ENCODE results near the gene UBB. TPM values are rescaled to one million over a fixed set of nuclear protein-coding genes. Genes with fewer than 3 reads are reported as not detected.

UBB gene
- total RNA-seq, 3 donors from 2014 or later (not counting 1 experiment from before 2014, with no cell fraction given), result 1,492 to 1,665 (median 1,530) TPM

GRCh38 chr17:16425698-16426659, 45.1 kb downstream of the UBB start:
- H3K4me1 Mint-ChIP-seq, result peaks cover 2 to 20% of the 10 kb centered on the region in 2 donors
- no peak overlapping the region for H3K27ac Mint-ChIP-seq
- ATAC-seq (no peak), DNase-seq (no peak)
- no peaks in the 10 kb centered on the region for H3K4me1 ChIP-seq (ENCODE audit: control insufficient read depth, insufficient read depth, low read length)
- H3K36me3 ChIP-seq (ENCODE audit: control insufficient read depth, insufficient read depth, low read length), result peaks cover 68% of the 10 kb centered on the region
- H3K27me3 Mint-ChIP-seq (ENCODE audit: low read depth in 2 of 2), result no peaks in the 10 kb centered on the region
- 96% methylated on average over 20 of the region's 20 CpGs for WGBS (ENCODE audit: insufficient coverage)
- H3K9me3 ChIP-seq (ENCODE audit: control insufficient read depth, insufficient read depth, low read length), result no peaks in the 10 kb centered on the region
- no peaks in the 10 kb centered on the region for H3K27me3 ChIP-seq (ENCODE audit: control insufficient read depth, insufficient read depth, low read length)
- H3K9me3 Mint-ChIP-seq, result no peaks in the 10 kb centered on the region
- no peaks in the 10 kb centered on the region for H3K36me3 Mint-ChIP-seq
- TF ChIP-seq CTCF (IDR thresholded peaks at IDR 0.05), result no peak
- no peak overlapping the region for H3K27ac ChIP-seq (ENCODE audit: low read length)
- intact Hi-C loops (cut with micrococcal nuclease), result no loop called here
- no peak overlapping the region for H3K4me3 Mint-ChIP-seq
- no peak overlapping the region for H3K4me3 ChIP-seq (ENCODE audit: low read length)

GRCh38 chr17:16427020-16427419, 46.1 kb downstream of the UBB start:
- no peaks in the 10 kb centered on the region for H3K4me1 ChIP-seq (ENCODE audit: control insufficient read depth, insufficient read depth, low read length)
- H3K36me3 ChIP-seq (ENCODE audit: control insufficient read depth, insufficient read depth, low read length), result peaks cover 68% of the 10 kb centered on the region
- Mint-ChIP-seq H3K4me3 (no peak overlapping the region), H3K9me3 (no peaks in the 10 kb centered on the region), H3K27ac (no peak overlapping the region), H3K27me3 (ENCODE audit: low read depth in 2 of 2) (no peaks in the 10 kb centered on the region), H3K4me1 (peaks cover 0 to 20% of the 10 kb centered on the region in 2 donors), H3K36me3 (no peaks in the 10 kb centered on the region)
- intact Hi-C loops (cut with micrococcal nuclease), result no loop called here
- no peak for ATAC-seq
- no peaks in the 10 kb centered on the region for H3K9me3 ChIP-seq (ENCODE audit: control insufficient read depth, insufficient read depth, low read length)
- WGBS (ENCODE audit: insufficient coverage), result 100% methylated on average over 3 of the region's 3 CpGs
- no peak for DNase-seq
- TF ChIP-seq CTCF (IDR thresholded peaks at IDR 0.05), result no peak
- no peaks in the 10 kb centered on the region for H3K27me3 ChIP-seq (ENCODE audit: control insufficient read depth, insufficient read depth, low read length)
- H3K27ac ChIP-seq (ENCODE audit: low read length), result no peak overlapping the region
- H3K4me3 ChIP-seq (ENCODE audit: low read length), result no peak overlapping the region

GRCh38 chr17:16428098-16428882, 47.4 kb downstream of the UBB start:
- peaks cover 63% of the 10 kb centered on the region for H3K36me3 ChIP-seq (ENCODE audit: control insufficient read depth, insufficient read depth, low read length)
- no peaks in the 10 kb centered on the region for H3K4me1 ChIP-seq (ENCODE audit: control insufficient read depth, insufficient read depth, low read length)
- no peaks in the 10 kb centered on the region for H3K9me3 ChIP-seq (ENCODE audit: control insufficient read depth, insufficient read depth, low read length)
- H3K9me3 Mint-ChIP-seq, result no peaks in the 10 kb centered on the region
- DNase-seq (peak in 1 of 2 donors; percentile 60), ATAC-seq (peak in 2 of 3 donors; percentile 45 to 50)
- no peak overlapping the region for H3K27ac Mint-ChIP-seq
- H3K27ac ChIP-seq (ENCODE audit: low read length), result no peak overlapping the region
- intact Hi-C loops (cut with micrococcal nuclease), result no loop called here
- peaks cover 0 to 15% of the 10 kb centered on the region in 2 donors for H3K4me1 Mint-ChIP-seq
- 82% methylated on average over 15 of the region's 15 CpGs for WGBS (ENCODE audit: insufficient coverage)
- H3K4me3 ChIP-seq (ENCODE audit: low read length), result no peak overlapping the region
- H3K27me3 Mint-ChIP-seq (ENCODE audit: low read depth in 2 of 2), result no peaks in the 10 kb centered on the region
- no peaks in the 10 kb centered on the region for H3K36me3 Mint-ChIP-seq
- H3K27me3 ChIP-seq (ENCODE audit: control insufficient read depth, insufficient read depth, low read length), result no peaks in the 10 kb centered on the region
- TF ChIP-seq CTCF (IDR thresholded peaks at IDR 0.05), result no peak
- no peak overlapping the region for H3K4me3 Mint-ChIP-seq
